NT2/D1 (cell line): ENCODE measurements around the gene LPAR5.

ENCODE experiments used
- SUZ12 ChIP-seq: IDR thresholded peaks from 2 replicates; pipeline ENCODE4 v1.6.1; 2011; ENCODE audit not compliant: insufficient read length, insufficient read depth; ENCODE audit errors: extremely low read depth
- YY1 ChIP-seq: IDR thresholded peaks from 2 replicates; pipeline ENCODE4 v1.6.1; 2011; ENCODE audit not compliant: insufficient read length, insufficient read depth
- ZNF274 ChIP-seq: IDR thresholded peaks from 2 replicates; pipeline ENCODE4 v1.6.1; 2011; ENCODE audit warnings: mild to moderate bottlenecking, low read depth, low read length

DNA sequence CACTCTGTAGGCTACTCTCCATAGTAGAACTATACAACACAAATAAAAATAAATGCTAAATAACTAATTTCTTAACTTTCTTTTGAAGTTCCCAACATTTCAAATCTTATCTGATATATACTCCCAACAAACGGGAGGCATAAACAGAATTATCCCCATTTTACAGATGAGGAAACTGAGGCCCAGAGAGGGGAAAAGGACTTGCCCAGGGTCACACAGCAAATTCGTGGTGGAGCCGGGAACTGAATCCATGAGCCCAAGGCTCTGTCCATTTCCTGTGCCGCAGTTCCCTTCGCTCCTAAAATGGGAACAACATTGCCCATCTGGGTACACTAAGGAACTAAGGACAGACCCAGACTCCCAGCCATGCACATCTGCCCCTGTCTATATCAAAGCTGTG, 41.2 kb upstream of the LPAR5 start:
- TF ChIP-seq SUZ12 (no peak), YY1 (no peak), ZNF274 (no peak)
